ENCODE results near the gene DENR.

Gene DENR

DNA sequence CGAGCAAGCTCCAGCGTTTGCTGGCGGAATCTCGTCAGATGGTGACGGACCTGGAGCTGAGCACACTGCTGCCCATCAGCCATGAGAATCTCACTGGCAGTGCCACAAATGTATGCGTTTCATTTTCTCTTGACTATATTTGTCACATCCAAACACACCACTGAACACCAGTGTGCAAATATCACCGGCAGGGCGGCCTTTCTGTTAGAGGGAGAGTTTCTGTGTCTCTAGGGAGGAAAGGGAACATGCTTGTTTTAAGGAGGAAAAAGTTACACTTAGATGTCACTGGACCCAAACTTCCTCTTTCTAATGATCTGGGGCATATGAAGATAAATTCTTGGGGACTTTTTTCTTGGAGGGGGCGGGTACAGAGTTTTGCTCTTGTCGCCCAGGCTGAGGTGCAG lies 60.7 kb downstream of the DENR start:
- DNase-seq: peak in 3 of 58 donors; percentile 5 to 12 (median 6)

DNA sequence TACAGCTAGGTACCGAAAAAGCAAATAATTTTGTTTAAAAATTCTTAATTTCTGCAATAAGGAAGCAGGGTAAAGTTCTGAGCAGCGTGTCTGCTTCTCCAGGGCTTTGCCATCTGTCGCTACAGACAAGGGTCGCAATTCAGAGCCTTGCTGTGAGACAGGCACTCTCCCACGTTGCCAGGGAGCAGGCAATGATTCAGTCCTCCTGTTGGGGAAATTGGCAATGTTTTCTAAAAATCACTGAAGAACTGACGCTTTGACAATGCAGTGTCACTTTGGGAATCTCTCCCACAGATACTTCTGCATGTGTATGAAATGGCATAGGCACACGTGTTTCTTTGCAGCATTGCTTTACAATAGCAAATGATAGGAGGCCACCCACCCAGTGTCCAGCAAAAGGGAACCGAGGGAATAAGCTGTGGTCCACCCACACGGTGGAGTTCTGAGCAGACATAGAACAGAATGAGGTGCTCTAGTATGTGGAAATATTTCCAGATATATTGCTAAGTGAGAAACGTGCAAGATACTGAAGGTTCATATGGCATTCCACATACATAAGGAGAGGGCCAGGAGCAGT lies 66.7 kb downstream of the DENR start:
- peak in 20 of 58 donors; percentile 6 to 85 (median 42) for DNase-seq

DNA sequence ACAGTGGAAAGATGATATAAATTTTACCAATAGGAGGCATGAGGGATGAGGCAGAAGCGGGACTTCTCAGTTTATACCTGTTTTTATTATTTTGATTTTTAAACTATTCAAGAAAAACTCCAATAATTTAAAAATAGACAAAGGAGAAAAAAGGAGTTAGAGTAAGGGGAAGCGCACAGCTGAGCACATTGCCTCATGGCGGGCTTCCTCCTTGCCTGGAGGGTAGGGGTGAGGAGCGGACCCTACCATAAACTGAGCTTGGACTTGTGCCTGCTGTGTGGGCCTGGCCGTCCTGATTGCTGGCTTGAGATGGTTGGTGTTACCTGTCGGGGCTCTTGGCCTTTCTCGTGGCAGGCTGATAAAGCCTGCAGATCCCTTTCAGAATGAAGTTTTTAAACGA lies 67.5 kb downstream of the DENR start:
- no peak for DNase-seq

Measured in anterior cingulate cortex (tissue), 58 donors.